Measurements from ENCODE around the gene WWOX. TPM values are rescaled to one million over a fixed set of nuclear protein-coding genes. Genes with fewer than 3 reads are reported as not detected.

WWOX gene
- polyA plus RNA-seq, 1 donor (not counting 4 experiments of a cell fraction or from before 2014, with no cell fraction given), result 5.1 TPM

- H3K4me2 ChIP-seq (ENCODE audit: control insufficient read depth, extremely low read depth, insufficient read depth, low read depth, low read length), result no peak overlapping the region
- no peak overlapping the region for H3K4me3 ChIP-seq (ENCODE audit: control insufficient read depth in 2 of 3, extremely low read depth in 1 of 3, insufficient read depth in 2 of 3, low read depth in 1 of 3, low read length in 3 of 3)
- no peak overlapping the region for H3K27ac ChIP-seq (ENCODE audit: control insufficient read depth, insufficient read depth, low read length)
- no peak overlapping the region for H2AFZ ChIP-seq (ENCODE audit: control insufficient read depth, low read length)
- no peaks in the 10 kb centered on the region for H3K4me1 ChIP-seq (ENCODE audit: control insufficient read depth, extremely low read depth, insufficient read depth, low read length)
- H3K79me2 ChIP-seq (ENCODE audit: control insufficient read depth, insufficient read depth, low read length), result no peaks in the 10 kb centered on the region
- DNase-seq (ENCODE audit: low read depth, low spot score) (no peak), FAIRE-seq (no peak)
- H3K9me3 ChIP-seq (ENCODE audit: control insufficient read depth, low read depth, low read length), result no peaks in the 10 kb centered on the region
- H4K20me1 ChIP-seq (ENCODE audit: control insufficient read depth, extremely low read depth, insufficient read depth, low read length), result no peaks in the 10 kb centered on the region
- no peaks in the 10 kb centered on the region for H3K36me3 ChIP-seq (ENCODE audit: control insufficient read depth in 2 of 2, extremely low read depth in 1 of 2, insufficient read depth in 2 of 2, low read length in 2 of 2)
- no peaks in the 10 kb centered on the region for H3K9me1 ChIP-seq (ENCODE audit: control insufficient read depth, extremely low read depth, insufficient read depth, low read length)
- no peak overlapping the region for H3K9ac ChIP-seq (ENCODE audit: control insufficient read depth, extremely low read depth, insufficient read depth, low read length)
- H3K27me3 ChIP-seq (ENCODE audit: control insufficient read depth, extremely low read depth, insufficient read depth, low read length), result no peaks in the 10 kb centered on the region
- no peak for TF ChIP-seq EZH2 (IDR thresholded peaks at IDR 0.05; ENCODE audit: low read length)
- TF ChIP-seq, protein P1, sequence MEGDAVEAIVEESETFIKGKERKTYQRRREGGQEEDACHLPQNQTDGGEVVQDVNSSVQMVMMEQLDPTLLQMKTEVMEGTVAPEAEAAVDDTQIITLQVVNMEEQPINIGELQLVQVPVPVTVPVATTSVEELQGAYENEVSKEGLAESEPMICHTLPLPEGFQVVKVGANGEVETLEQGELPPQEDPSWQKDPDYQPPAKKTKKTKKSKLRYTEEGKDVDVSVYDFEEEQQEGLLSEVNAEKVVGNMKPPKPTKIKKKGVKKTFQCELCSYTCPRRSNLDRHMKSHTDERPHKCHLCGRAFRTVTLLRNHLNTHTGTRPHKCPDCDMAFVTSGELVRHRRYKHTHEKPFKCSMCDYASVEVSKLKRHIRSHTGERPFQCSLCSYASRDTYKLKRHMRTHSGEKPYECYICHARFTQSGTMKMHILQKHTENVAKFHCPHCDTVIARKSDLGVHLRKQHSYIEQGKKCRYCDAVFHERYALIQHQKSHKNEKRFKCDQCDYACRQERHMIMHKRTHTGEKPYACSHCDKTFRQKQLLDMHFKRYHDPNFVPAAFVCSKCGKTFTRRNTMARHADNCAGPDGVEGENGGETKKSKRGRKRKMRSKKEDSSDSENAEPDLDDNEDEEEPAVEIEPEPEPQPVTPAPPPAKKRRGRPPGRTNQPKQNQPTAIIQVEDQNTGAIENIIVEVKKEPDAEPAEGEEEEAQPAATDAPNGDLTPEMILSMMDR (optimal IDR thresholded peaks at IDR 0.05 in 1 of 3, IDR thresholded peaks at IDR 0.05 in 1 of 3, conservative IDR thresholded peaks at IDR 0.05 in 1 of 3; ENCODE audit: extremely low read depth in 1 of 3, insufficient read depth in 2 of 3, low read length in 3 of 3), result no peak
- dilution Hi-C loops (cut with MboI; ENCODE audit: extremely low pct_ligation_motif_present, low sequenced_read_pairs), result no loop called here
Observed at GRCh38 chr16:78607465-78607864, 508.0 kb downstream of the WWOX start.

GRCh38 chr16:78608305-78608776 lies 508.9 kb downstream of the WWOX start:
- no peak overlapping the region for H3K4me2 ChIP-seq (ENCODE audit: control insufficient read depth, extremely low read depth, insufficient read depth, low read depth, low read length)
- H3K79me2 ChIP-seq (ENCODE audit: control insufficient read depth, insufficient read depth, low read length), result no peaks in the 10 kb centered on the region
- dilution Hi-C loops (cut with MboI; ENCODE audit: extremely low pct_ligation_motif_present, low sequenced_read_pairs), result no loop called here
- TF ChIP-seq, protein P1 (optimal IDR thresholded peaks at IDR 0.05 in 1 of 3, IDR thresholded peaks at IDR 0.05 in 1 of 3, conservative IDR thresholded peaks at IDR 0.05 in 1 of 3; ENCODE audit: extremely low read depth in 1 of 3, insufficient read depth in 2 of 3, low read length in 3 of 3), result no peak
- no peak for TF ChIP-seq EZH2 (IDR thresholded peaks at IDR 0.05; ENCODE audit: low read length)
- FAIRE-seq (no peak), DNase-seq (ENCODE audit: low read depth, low spot score) (no peak)
- H2AFZ ChIP-seq (ENCODE audit: control insufficient read depth, low read length), result no peak overlapping the region
- H4K20me1 ChIP-seq (ENCODE audit: control insufficient read depth, extremely low read depth, insufficient read depth, low read length), result no peaks in the 10 kb centered on the region
- H3K36me3 ChIP-seq (ENCODE audit: control insufficient read depth in 2 of 2, extremely low read depth in 1 of 2, insufficient read depth in 2 of 2, low read length in 2 of 2), result no peaks in the 10 kb centered on the region
- H3K9me3 ChIP-seq (ENCODE audit: control insufficient read depth, low read depth, low read length), result no peaks in the 10 kb centered on the region
- H3K4me3 ChIP-seq (ENCODE audit: control insufficient read depth in 2 of 3, extremely low read depth in 1 of 3, insufficient read depth in 2 of 3, low read depth in 1 of 3, low read length in 3 of 3), result no peak overlapping the region
- no peaks in the 10 kb centered on the region for H3K27me3 ChIP-seq (ENCODE audit: control insufficient read depth, extremely low read depth, insufficient read depth, low read length)
- no peaks in the 10 kb centered on the region for H3K9me1 ChIP-seq (ENCODE audit: control insufficient read depth, extremely low read depth, insufficient read depth, low read length)
- H3K9ac ChIP-seq (ENCODE audit: control insufficient read depth, extremely low read depth, insufficient read depth, low read length), result no peak overlapping the region
- no peak overlapping the region for H3K27ac ChIP-seq (ENCODE audit: control insufficient read depth, insufficient read depth, low read length)
- H3K4me1 ChIP-seq (ENCODE audit: control insufficient read depth, extremely low read depth, insufficient read depth, low read length), result no peaks in the 10 kb centered on the region

All from keratinocyte (primary cell).